Keratinocyte (primary cell): ENCODE data around the gene C20orf204.

Source experiments
- CTCF ChIP-seq, 3 experiments: IDR thresholded peaks in 1 of 3; conservative IDR thresholded peaks in 1 of 3; optimal IDR thresholded peaks in 1 of 3; 2 replicates in 2 of 3; 3 replicates in 1 of 3; pipeline versions ENCODE3 to v1.5.1; 2011; ENCODE audit warnings: low read length in 3 of 3, mild to moderate bottlenecking in 3 of 3, moderate library complexity in 2 of 3, control low read depth in 1 of 3, inconsistent platforms in 1 of 3; ENCODE audit not compliant: insufficient read depth in 2 of 3; ENCODE audit errors: extremely low read depth in 1 of 3
- EZH2 ChIP-seq: IDR thresholded peaks from one replicate; pipeline ENCODE4 v1.6.1; 2012; ENCODE audit warnings: inconsistent platforms, mild to moderate bottlenecking, low read length, moderate library complexity

- TF ChIP-seq CTCF (optimal IDR thresholded peaks at IDR 0.05 in 1 of 3, IDR thresholded peaks at IDR 0.05 in 1 of 3, conservative IDR thresholded peaks at IDR 0.05 in 1 of 3; ENCODE audit: extremely low read depth in 1 of 3, insufficient read depth in 2 of 3, low read length in 3 of 3) (no peak), EZH2 (no peak)
Observed at GRCh38 chr20:64031822-64032314, 4.1 kb upstream of the C20orf204 start.
